Esophagus muscularis mucosa (tissue), 4 donors: ENCODE measurements around the gene NEUROD1. TPM values are rescaled to one million over a fixed set of nuclear protein-coding genes. Genes with fewer than 3 reads are reported as not detected.

ENCODE experiments used
- DNase-seq: peaks from one replicate; pipeline ENCODE4 v3.0.0-alpha.2; 2017; ENCODE audit errors: extremely low spot score
- H3K27ac ChIP-seq, 4 donors: fragments of 200-600 bp; sonication (generic); replicated peaks in 1 of 4; 1 replicate in 3 of 4; 2 replicates in 1 of 4; pipeline ENCODE4 v1.5.1; 2016 to 2019; ENCODE audit warnings: mild to moderate bottlenecking in 1 of 4
- H3K27me3 ChIP-seq, 4 donors: fragments of 200-600 bp; sonication (generic); one replicate each; pipeline versions ENCODE4 v1.5.1 to v1.6.0; 2016 to 2019
- H3K36me3 ChIP-seq, 4 donors: fragments of 200-600 bp; sonication (generic); one replicate each; pipeline ENCODE4 v1.5.1; 2016 to 2019
- H3K4me1 ChIP-seq, 4 donors: fragments of 200-600 bp; sonication (generic); one replicate each; pipeline ENCODE4 v1.5.1; 2016 to 2019
- H3K4me3 ChIP-seq, 4 donors: fragments of 200-600 bp; sonication (generic); 1 replicate in 2 of 4; 2 replicates in 2 of 4; pipeline ENCODE4 v1.5.1; 2016 to 2019; ENCODE audit warnings: mild to moderate bottlenecking in 4 of 4, moderate library complexity in 1 of 4
- H3K9me3 ChIP-seq, 4 donors: fragments of 200-600 bp; sonication (generic); 1 replicate in 3 of 4; 2 replicates in 1 of 4; pipeline ENCODE4 v1.5.1; 2016 to 2019
- CTCF ChIP-seq, 3 experiments: fragments of 200-600 bp in 2 of 3; fragments of 450-650 bp in 1 of 3; sonication (generic) in 2 of 3; IDR thresholded peaks; one replicate each; pipeline ENCODE4 v1.5.1; 2017 to 2019; ENCODE audit warnings: antibody characterized with exemption in 3 of 3, mild to moderate bottlenecking in 2 of 3, moderate library complexity in 1 of 3
- EP300 ChIP-seq: sonication (generic); formaldehyde crosslinking; IDR thresholded peaks from one replicate; pipeline ENCODE4 v1.6.1; 2017; ENCODE audit warnings: antibody characterized with exemption
- POLR2A ChIP-seq: fragments of 450-650 bp; IDR thresholded peaks from one replicate; pipeline ENCODE4 v1.6.1; 2017; ENCODE audit warnings: antibody characterized with exemption, moderate library complexity, mild to moderate bottlenecking, low read depth
- POLR2AphosphoS5 ChIP-seq, 2 donors: sonication (generic); formaldehyde crosslinking; IDR thresholded peaks; one replicate each; pipeline ENCODE4 v1.6.1; 2017; ENCODE audit warnings: antibody characterized with exemption in 2 of 2
- WGBS: methylation state at CpG from one replicate; pipeline ENCODE4 v1.1.5; 2018; 5-methylcytosine and 5-hydroxymethylcytosine counted together
- intact Hi-C: fragments of 100-400 bp; cut with DNase I; formaldehyde crosslinking; loops from one replicate; pipeline ENCODE4 v1.15.1; 2023
- total RNA-seq, 4 donors: library from RNA; depleted of rRNA; stranded (reverse); fragments of >200 nt; gene quantifications; one replicate each; pipeline versions ENCODE4 v1.1.0 to v1.2.1, GENCODE V29; 2016

Gene NEUROD1
- total RNA-seq, 4 donors from 2014 or later, result not detected

- no peak overlapping the region for H3K27ac ChIP-seq
- TF ChIP-seq EP300, result no peak
- no peak for TF ChIP-seq POLR2AphosphoS5 (IDR thresholded peaks at IDR 0.05)
- no peak for TF ChIP-seq CTCF (IDR thresholded peaks at IDR 0.05)
- no peak for TF ChIP-seq POLR2A
- DNase-seq, result no peak
- intact Hi-C loops, result no loop called here
- H3K27me3 ChIP-seq, result peaks cover 0 to 39% (median 0%) of the 10 kb centered on the region in 4 donors
- no peaks in the 10 kb centered on the region for H3K36me3 ChIP-seq
- 71% methylated on average over 3 of the region's 4 CpGs for WGBS
- no peak overlapping the region for H3K4me3 ChIP-seq
- H3K4me1 ChIP-seq, result peaks cover 6 to 15% (median 14%) of the 10 kb centered on the region in 4 donors
- H3K9me3 ChIP-seq, result no peaks in the 10 kb centered on the region
These were observed 21.9 kb downstream of the NEUROD1 start for GRCh38 chr2:181658444-181658843.

GRCh38 chr2:181657379-181657778 is 22.9 kb downstream of the NEUROD1 start:
- intact Hi-C loops, result no loop called here
- no peak for DNase-seq
- Histone ChIP-seq H3K4me3 (peak overlapping the region; percentile 57 to 69 (median 61)), H3K36me3 (no peaks in the 10 kb centered on the region), H3K27ac (no peak overlapping the region), H3K4me1 (peaks cover 6 to 15% (median 14%) of the 10 kb centered on the region in 4 donors), H3K9me3 (no peaks in the 10 kb centered on the region), H3K27me3 (peaks cover 0 to 39% (median 0%) of the 10 kb centered on the region in 4 donors)
- 79% methylated on average over 4 of the region's 4 CpGs for WGBS
- TF ChIP-seq CTCF (IDR thresholded peaks at IDR 0.05), result no peak
- no peak for TF ChIP-seq POLR2A
- no peak for TF ChIP-seq EP300
- TF ChIP-seq POLR2AphosphoS5 (IDR thresholded peaks at IDR 0.05), result no peak

GRCh38 chr2:181656450-181657291 is 23.6 kb downstream of the NEUROD1 start, which contains the start of gene CERKL:
Gene CERKL (minus strand): TSS chr2:181657105. CDS start chr2:181657006, 99 bp downstream.
- no peak for DNase-seq
- 4% methylated on average over 36 of the region's 70 CpGs for WGBS
- intact Hi-C loops, result no loop called here
- no peaks in the 10 kb centered on the region for H3K36me3 ChIP-seq
- peaks cover 6 to 15% (median 14%) of the 10 kb centered on the region in 4 donors for H3K4me1 ChIP-seq
- H3K27ac ChIP-seq, result no peak within 1 kb of the TSS
- peak within 1 kb of the TSS; percentile 57 to 69 (median 61) for H3K4me3 ChIP-seq
- no peaks in the 10 kb centered on the region for H3K9me3 ChIP-seq
- TF ChIP-seq POLR2AphosphoS5 (IDR thresholded peaks at IDR 0.05), result no peak
- no peak for TF ChIP-seq CTCF (IDR thresholded peaks at IDR 0.05)
- TF ChIP-seq POLR2A, result no peak
- no peak for TF ChIP-seq EP300
- H3K27me3 ChIP-seq, result peaks cover 0 to 39% (median 0%) of the 10 kb centered on the region in 4 donors

GRCh38 chr2:181655519-181655918 is 24.8 kb downstream of the NEUROD1 start:
- Histone ChIP-seq H3K4me1 (peaks cover 6 to 15% (median 14%) of the 10 kb centered on the region in 4 donors), H3K27ac (no peak overlapping the region), H3K36me3 (no peaks in the 10 kb centered on the region), H3K27me3 (peaks cover 0 to 39% (median 0%) of the 10 kb centered on the region in 4 donors), H3K4me3 (no peak overlapping the region), H3K9me3 (no peaks in the 10 kb centered on the region)
- 75% methylated on average over 7 of the region's 7 CpGs for WGBS
- intact Hi-C loops, result no loop called here
- no peak for DNase-seq
- TF ChIP-seq POLR2A, result no peak
- TF ChIP-seq CTCF (IDR thresholded peaks at IDR 0.05), result no peak
- TF ChIP-seq EP300, result no peak
- no peak for TF ChIP-seq POLR2AphosphoS5 (IDR thresholded peaks at IDR 0.05)
